Thoracic aorta (tissue), 2 donors: ENCODE results near the gene SECISBP2. TPM values are rescaled to one million over a fixed set of nuclear protein-coding genes. Genes with fewer than 3 reads are reported as not detected.
"Not testable (repeated sequence)": the region's sequence is repeated elsewhere in the genome, so short reads cannot be mapped to it uniquely, and the experiment has no call there.

Experiments
- ATAC-seq: fragments of 150-250 bp; one replicate; pipeline ENCODE4 v1.8.0; 2017; ENCODE audit warnings: low read depth; ENCODE audit not compliant: insufficient number of reproducible peaks, low FRiP score
- DNase-seq: peaks from one replicate; pipeline ENCODE4 v3.0.0-alpha.2; 2020; ENCODE audit warnings: low spot score
- H3K27ac ChIP-seq, 2 donors: fragments of 200-600 bp; sonication (generic); 1 replicate in 1 of 2; 2 replicates in 1 of 2; pipeline ENCODE4 v1.5.1; 2016; ENCODE audit warnings: mild to moderate bottlenecking in 2 of 2, moderate library complexity in 2 of 2
- H3K27me3 ChIP-seq: fragments of 200-600 bp; sonication (generic); replicated peaks from 2 replicates; pipeline ENCODE4 v1.6.0; 2016; ENCODE audit warnings: mild to moderate bottlenecking; ENCODE audit not compliant: insufficient read depth
- H3K36me3 ChIP-seq: fragments of 200-600 bp; sonication (generic); one replicate; pipeline ENCODE4 v1.5.1; 2016
- H3K4me1 ChIP-seq, 2 donors: fragments of 200-600 bp; sonication (generic); 1 replicate in 1 of 2; 2 replicates in 1 of 2; pipeline versions ENCODE4 v1.5.1 to v1.6.0; 2016; ENCODE audit warnings: low read depth in 2 of 2, mild to moderate bottlenecking in 1 of 2; ENCODE audit not compliant: control insufficient read depth in 1 of 2
- H3K4me3 ChIP-seq: fragments of 200-600 bp; sonication (generic); 2 replicates; pipeline ENCODE4 v1.5.1; 2016; ENCODE audit warnings: mild to moderate bottlenecking
- H3K9me3 ChIP-seq: fragments of 200-600 bp; sonication (generic); 2 replicates; pipeline ENCODE4 v1.5.1; 2016
- CTCF ChIP-seq: fragments of 200-600 bp; sonication (generic); IDR thresholded peaks from one replicate; pipeline ENCODE4 v1.5.1; 2019; ENCODE audit warnings: antibody characterized with exemption
- total RNA-seq, 2 donors: library from RNA; depleted of rRNA; stranded (reverse); fragments of >200 nt; gene quantifications; one replicate each; pipeline versions ENCODE4 v1.1.0 to v1.2.3, GENCODE V29; 2016

SECISBP2 gene
- total RNA-seq, 2 donors from 2014 or later, result 37.2 to 91.5 TPM

DNA sequence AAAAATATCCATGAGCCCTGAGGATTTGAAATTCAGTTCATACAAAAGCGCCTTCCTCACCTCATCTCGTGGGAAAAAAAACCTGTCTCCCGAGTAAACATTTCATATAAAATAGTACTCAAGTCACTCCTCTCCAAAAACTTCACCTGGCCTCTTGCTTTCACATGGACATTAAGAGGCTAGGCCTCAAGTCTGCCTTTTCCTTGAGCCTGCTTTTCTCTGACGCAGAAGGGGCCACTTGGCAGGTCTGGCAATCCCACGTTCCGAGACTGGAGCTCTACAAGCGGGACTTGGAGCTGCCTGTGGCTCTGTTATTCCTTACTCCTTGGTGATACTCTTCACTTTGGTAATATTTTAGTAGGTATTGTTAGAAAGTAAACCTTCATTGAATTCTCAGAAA is 34.2 kb upstream of the SECISBP2 start:
- DNase-seq (no peak), ATAC-seq (no peak)
- H3K27me3 ChIP-seq, result no peaks in the 10 kb centered on the region
- H3K36me3 ChIP-seq, result no peaks in the 10 kb centered on the region
- no peak overlapping the region for H3K27ac ChIP-seq
- TF ChIP-seq CTCF, result no peak
- no peak overlapping the region for H3K4me3 ChIP-seq
- no peaks in the 10 kb centered on the region for H3K9me3 ChIP-seq
- H3K4me1 ChIP-seq, result no peaks in the 10 kb centered on the region

GRCh38 chr9:89291741-89292140 is 26.6 kb upstream of the SECISBP2 start:
- Histone ChIP-seq H3K27ac (no peak overlapping the region), H3K4me1 (no peaks in the 10 kb centered on the region), H3K9me3 (peaks cover 3% of the 10 kb centered on the region), H3K27me3 (no peaks in the 10 kb centered on the region), H3K36me3 (no peaks in the 10 kb centered on the region), H3K4me3 (no peak overlapping the region)
- TF ChIP-seq CTCF, result no peak
- ATAC-seq (no peak), DNase-seq (no peak)

GRCh38 chr9:89293014-89293413 is 25.3 kb upstream of the SECISBP2 start:
- no peak overlapping the region for H3K4me3 ChIP-seq
- H3K4me1 ChIP-seq, result no peaks in the 10 kb centered on the region
- H3K36me3 ChIP-seq, result no peaks in the 10 kb centered on the region
- no peak overlapping the region for H3K27ac ChIP-seq
- ATAC-seq (no peak), DNase-seq (no peak)
- TF ChIP-seq CTCF, result no peak
- H3K9me3 ChIP-seq, result peaks cover 3% of the 10 kb centered on the region
- no peaks in the 10 kb centered on the region for H3K27me3 ChIP-seq

DNA sequence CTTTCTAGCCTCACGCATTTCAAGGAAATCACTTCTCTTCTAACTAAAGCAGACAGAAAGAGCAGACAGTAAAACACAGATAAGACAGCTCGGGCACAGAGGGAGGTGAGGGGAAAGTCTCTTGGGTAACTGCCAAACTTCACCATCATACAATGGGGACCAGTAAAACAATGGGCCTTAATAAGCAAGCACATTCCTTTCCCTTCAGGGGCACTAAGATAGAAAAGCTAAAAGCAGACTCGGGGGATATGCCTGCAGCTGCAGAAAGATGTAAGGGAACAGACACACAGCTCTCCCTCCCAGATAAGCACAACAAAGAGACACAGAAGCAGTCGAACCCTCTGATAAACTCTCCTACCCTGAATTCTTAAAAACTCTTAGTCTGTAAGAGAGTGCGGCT is 22.9 kb upstream of the SECISBP2 start:
- H3K27ac ChIP-seq, result no peak overlapping the region
- H3K9me3 ChIP-seq, result peaks cover 3% of the 10 kb centered on the region
- no peaks in the 10 kb centered on the region for H3K27me3 ChIP-seq
- no peak for TF ChIP-seq CTCF
- DNase-seq (no peak), ATAC-seq (no peak)
- H3K36me3 ChIP-seq, result no peaks in the 10 kb centered on the region
- H3K4me3 ChIP-seq, result no peak overlapping the region
- no peaks in the 10 kb centered on the region for H3K4me1 ChIP-seq

DNA sequence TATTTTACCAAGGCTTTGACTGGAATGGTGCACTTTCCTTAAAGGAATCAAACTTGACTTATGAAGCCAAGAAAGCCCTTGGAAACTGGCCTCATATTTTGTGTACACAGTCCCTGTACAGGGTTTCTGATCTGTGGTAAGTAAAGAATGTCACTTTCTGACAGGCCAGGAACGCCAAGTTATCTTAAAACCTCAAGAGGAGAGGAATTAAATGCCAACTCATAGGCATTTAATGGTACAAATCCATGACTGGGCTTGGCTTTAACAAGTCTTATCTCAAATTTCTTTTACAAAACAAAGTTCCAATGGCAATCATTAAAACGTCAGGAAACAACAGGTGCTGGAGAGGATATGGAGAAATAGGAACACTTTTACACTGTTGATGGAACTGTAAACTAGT is 16.3 kb upstream of the SECISBP2 start:
- not testable (repeated sequence) for ATAC-seq, H3K4me3 ChIP-seq, H3K4me1 ChIP-seq, H3K9me3 ChIP-seq, H3K27ac ChIP-seq, H3K36me3 ChIP-seq, H3K27me3 ChIP-seq, DNase-seq

GRCh38 chr9:89304020-89304833 is 14.1 kb upstream of the SECISBP2 start:
- no peaks in the 10 kb centered on the region for H3K27me3 ChIP-seq
- H3K27ac ChIP-seq, result no peak overlapping the region
- H3K4me1 ChIP-seq, result no peaks in the 10 kb centered on the region
- DNase-seq, result no peak
- H3K36me3 ChIP-seq, result no peaks in the 10 kb centered on the region
- ATAC-seq, result no peak
- H3K4me3 ChIP-seq, result no peak overlapping the region
- TF ChIP-seq CTCF, result no peak
- no peaks in the 10 kb centered on the region for H3K9me3 ChIP-seq
